Measurements from ENCODE around the gene CDH18. TPM values are rescaled to one million over a fixed set of nuclear protein-coding genes. Genes with fewer than 3 reads are reported as not detected.

Gene CDH18
- total RNA-seq, 4 donors from 2014 or later: not detected

DNA sequence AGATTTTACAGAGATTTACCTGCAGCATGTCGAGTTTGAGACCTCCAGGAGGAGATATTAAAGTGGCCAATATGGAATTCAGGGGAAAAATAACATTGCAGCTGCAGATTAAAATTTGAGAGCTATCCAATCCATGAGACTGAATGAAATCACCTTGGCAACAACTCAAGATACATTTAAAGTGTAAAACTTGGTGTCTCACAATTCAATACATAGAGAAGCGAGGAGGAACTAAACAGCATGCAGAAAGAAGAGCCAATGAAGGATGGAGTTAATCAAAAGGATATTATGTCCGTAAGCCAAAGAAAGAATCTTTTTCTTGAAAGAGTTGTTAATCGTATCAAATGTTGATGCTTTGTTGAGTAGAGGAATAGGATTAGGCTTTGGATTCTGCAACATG, 455.1 kb downstream of the CDH18 start:
- Histone ChIP-seq H3K9me3 (no peaks in the 10 kb centered on the region), H3K36me3 (no peaks in the 10 kb centered on the region), H3K27ac (no peak overlapping the region), H3K4me3 (no peak overlapping the region), H3K27me3 (no peaks in the 10 kb centered on the region), H3K4me1 (no peaks in the 10 kb centered on the region)
- no peak for ATAC-seq
- WGBS, 2 donors (ENCODE audit: low coverage in 1 of 2): 60 to 71% methylated on average over 4 of the region's 4 CpGs
- TF ChIP-seq, protein P1, sequence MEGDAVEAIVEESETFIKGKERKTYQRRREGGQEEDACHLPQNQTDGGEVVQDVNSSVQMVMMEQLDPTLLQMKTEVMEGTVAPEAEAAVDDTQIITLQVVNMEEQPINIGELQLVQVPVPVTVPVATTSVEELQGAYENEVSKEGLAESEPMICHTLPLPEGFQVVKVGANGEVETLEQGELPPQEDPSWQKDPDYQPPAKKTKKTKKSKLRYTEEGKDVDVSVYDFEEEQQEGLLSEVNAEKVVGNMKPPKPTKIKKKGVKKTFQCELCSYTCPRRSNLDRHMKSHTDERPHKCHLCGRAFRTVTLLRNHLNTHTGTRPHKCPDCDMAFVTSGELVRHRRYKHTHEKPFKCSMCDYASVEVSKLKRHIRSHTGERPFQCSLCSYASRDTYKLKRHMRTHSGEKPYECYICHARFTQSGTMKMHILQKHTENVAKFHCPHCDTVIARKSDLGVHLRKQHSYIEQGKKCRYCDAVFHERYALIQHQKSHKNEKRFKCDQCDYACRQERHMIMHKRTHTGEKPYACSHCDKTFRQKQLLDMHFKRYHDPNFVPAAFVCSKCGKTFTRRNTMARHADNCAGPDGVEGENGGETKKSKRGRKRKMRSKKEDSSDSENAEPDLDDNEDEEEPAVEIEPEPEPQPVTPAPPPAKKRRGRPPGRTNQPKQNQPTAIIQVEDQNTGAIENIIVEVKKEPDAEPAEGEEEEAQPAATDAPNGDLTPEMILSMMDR (IDR thresholded peaks at IDR 0.05): no peak
- TF ChIP-seq POLR2AphosphoS5 (IDR thresholded peaks at IDR 0.05) (no peak), POLR2A (IDR thresholded peaks at IDR 0.05) (no peak), EP300 (IDR thresholded peaks at IDR 0.05) (no peak)

DNA sequence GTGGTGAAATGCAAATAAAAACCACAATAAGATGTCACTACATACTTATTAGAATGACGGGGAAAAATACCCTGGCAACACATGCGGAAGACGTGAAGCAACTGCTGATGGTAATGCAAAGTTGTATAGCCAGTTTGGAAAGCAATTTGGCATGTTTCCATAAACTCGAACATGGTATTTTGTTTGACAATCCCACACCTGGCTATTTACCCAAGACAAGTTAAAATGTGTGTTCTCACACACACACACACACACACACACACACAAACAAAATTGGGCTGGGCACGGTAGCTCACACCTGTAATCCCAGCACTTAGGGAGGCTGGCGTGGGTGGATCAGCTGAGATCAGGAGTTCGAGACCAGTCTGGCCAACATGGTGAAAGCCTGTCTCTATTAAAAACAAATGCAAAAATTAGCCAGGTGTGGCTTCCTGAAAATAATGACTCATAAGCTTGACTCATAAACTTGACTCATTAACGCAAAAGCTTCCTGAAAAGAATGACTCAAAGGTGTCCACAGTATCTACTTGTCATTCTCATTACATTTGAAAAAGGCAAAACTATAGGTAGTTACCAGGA, 456.5 kb downstream of the CDH18 start:
- 74 to 82% methylated on average over 4 to 7 of the region's 8 CpGs for WGBS, 2 donors (ENCODE audit: low coverage in 1 of 2)
- TF ChIP-seq, protein P1 (IDR thresholded peaks at IDR 0.05): no peak
- H3K4me3 ChIP-seq: no peak overlapping the region
- no peaks in the 10 kb centered on the region for H3K9me3 ChIP-seq
- no peaks in the 10 kb centered on the region for H3K36me3 ChIP-seq
- no peak for ATAC-seq
- H3K27me3 ChIP-seq: no peaks in the 10 kb centered on the region
- no peak overlapping the region for H3K27ac ChIP-seq
- H3K4me1 ChIP-seq: no peaks in the 10 kb centered on the region

DNA sequence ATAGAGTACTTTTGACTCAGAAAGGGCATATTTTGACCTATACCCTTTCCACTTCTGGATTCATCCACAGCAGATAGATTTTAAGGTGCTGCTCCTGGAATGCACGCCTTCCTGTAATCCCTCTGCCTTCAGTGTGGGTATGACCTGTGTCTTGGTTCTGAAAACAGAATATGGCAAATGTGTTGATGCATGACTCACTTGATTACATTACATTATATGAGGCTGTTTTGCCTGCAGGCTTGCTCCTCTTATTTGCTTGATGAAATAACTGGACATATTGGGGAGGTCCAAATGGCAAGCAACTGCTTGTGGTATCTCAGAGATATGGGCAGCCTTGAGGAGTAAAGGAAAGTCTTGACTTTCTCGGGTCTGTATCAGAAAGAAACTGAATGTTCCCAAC, 468.6 kb downstream of the CDH18 start:
- Histone ChIP-seq H3K9me3 (no peaks in the 10 kb centered on the region), H3K36me3 (no peaks in the 10 kb centered on the region), H3K27me3 (no peaks in the 10 kb centered on the region), H3K27ac (no peak overlapping the region), H3K4me1 (no peaks in the 10 kb centered on the region), H3K4me3 (no peak overlapping the region)
- TF ChIP-seq EP300 (IDR thresholded peaks at IDR 0.05) (no peak), POLR2AphosphoS5 (IDR thresholded peaks at IDR 0.05) (no peak), POLR2A (IDR thresholded peaks at IDR 0.05) (no peak)
- TF ChIP-seq, protein P1 (IDR thresholded peaks at IDR 0.05): no peak
- WGBS, 2 donors (ENCODE audit: low coverage in 1 of 2): 82 to 100% methylated on average over 1 to 2 of the region's 2 CpGs
- ATAC-seq: no peak

- Histone ChIP-seq H3K36me3 (no peaks in the 10 kb centered on the region), H3K4me1 (no peaks in the 10 kb centered on the region), H3K27me3 (no peaks in the 10 kb centered on the region), H3K9me3 (no peaks in the 10 kb centered on the region), H3K4me3 (no peak overlapping the region), H3K27ac (no peak overlapping the region)
- TF ChIP-seq POLR2A (IDR thresholded peaks at IDR 0.05) (no peak), EP300 (IDR thresholded peaks at IDR 0.05) (no peak), POLR2AphosphoS5 (IDR thresholded peaks at IDR 0.05) (no peak)
- TF ChIP-seq, protein P1 (IDR thresholded peaks at IDR 0.05): no peak
- WGBS, 2 donors (ENCODE audit: low coverage in 1 of 2): 70 to 88% methylated on average over 2 of the region's 2 CpGs
- no peak for ATAC-seq
Measured at GRCh38 chr5:19498852-19499251, 489.1 kb downstream of the CDH18 start.

DNA sequence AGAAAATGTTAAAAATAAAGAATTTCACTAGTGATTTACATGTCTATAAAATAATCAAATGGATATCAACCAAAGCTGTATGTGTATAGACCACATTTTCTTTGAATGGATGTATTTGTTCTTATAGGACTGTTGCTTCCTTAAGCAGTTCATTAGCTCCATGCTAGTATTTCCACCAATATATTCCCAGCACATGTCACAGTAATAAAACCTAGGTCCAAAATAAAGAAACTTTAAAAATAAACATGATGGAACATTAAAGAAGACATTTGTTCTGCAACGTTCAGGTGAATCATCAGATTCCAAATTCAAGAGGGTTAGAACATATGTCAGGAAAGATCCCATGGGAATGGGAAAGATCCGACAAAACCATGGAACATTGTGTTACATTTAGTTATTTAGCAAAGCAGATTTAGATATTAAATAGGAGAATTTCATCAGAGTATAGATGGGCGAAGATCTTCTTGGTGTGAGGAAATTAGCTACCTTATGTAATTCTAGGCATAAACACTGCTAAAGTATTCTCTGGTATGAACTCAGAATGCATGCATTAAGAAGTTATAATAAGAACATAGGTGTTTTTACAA, 490.7 kb downstream of the CDH18 start:
- no peak for ATAC-seq
- no peaks in the 10 kb centered on the region for H3K9me3 ChIP-seq
- no peaks in the 10 kb centered on the region for H3K27me3 ChIP-seq
- H3K27ac ChIP-seq: no peak overlapping the region
- no peaks in the 10 kb centered on the region for H3K4me1 ChIP-seq
- TF ChIP-seq POLR2A (IDR thresholded peaks at IDR 0.05) (no peak), POLR2AphosphoS5 (IDR thresholded peaks at IDR 0.05) (no peak), EP300 (IDR thresholded peaks at IDR 0.05) (no peak)
- TF ChIP-seq, protein P1 (IDR thresholded peaks at IDR 0.05): no peak
- no peaks in the 10 kb centered on the region for H3K36me3 ChIP-seq
- no peak overlapping the region for H3K4me3 ChIP-seq
- 65 to 86% methylated on average over 3 of the region's 3 CpGs for WGBS, 2 donors (ENCODE audit: low coverage in 1 of 2)
